Naive thymus-derived CD4-positive, alpha-beta T cell (primary cell): ENCODE results near the gene DNAJC4. TPM values are rescaled to one million over a fixed set of nuclear protein-coding genes. Genes with fewer than 3 reads are reported as not detected.

Source experiments
- ATAC-seq: fragments of 150-1000 bp; cut with Tn5 transposase; 2 replicates; pipeline ENCODE4 v1.10.0; 2021; ENCODE audit warnings: mild to moderate bottlenecking, moderate library complexity
- CTCF ChIA-PET: fragments of 350-600 bp; sonication (Branson Sonifier 250); formaldehyde crosslinking; loops from one replicate; lab custom pipeline; 2021; ENCODE audit warnings: antibody characterized with exemption; lab: Charles Lee
- POLR2A ChIA-PET: fragments of 350-600 bp; sonication (Branson Sonifier 250); formaldehyde crosslinking; loops from one replicate; lab custom pipeline; 2021; ENCODE audit warnings: antibody characterized with exemption, inconsistent platforms; lab: Charles Lee
- DNase-seq, 9 donors: peaks; one replicate each; pipeline versions ENCODE4 v3.0.0 to v3.0.0-alpha.2; 2020 to 2022; ENCODE audit warnings: mixed read lengths in 1 of 9
- H3K27ac ChIP-seq: one replicate; pipeline ENCODE4 v1.7.0; 2013; ENCODE audit warnings: mild to moderate bottlenecking, low read depth, low read length, moderate library complexity
- H3K27me3 ChIP-seq, 2 donors: one replicate each; pipeline ENCODE4 v1.7.0; 2013; ENCODE audit warnings: low read length in 2 of 2, mild to moderate bottlenecking in 2 of 2, moderate library complexity in 2 of 2; ENCODE audit not compliant: control insufficient read depth in 2 of 2, insufficient read depth in 2 of 2
- H3K36me3 ChIP-seq, 3 experiments: 1 replicate in 2 of 3; 2 replicates in 1 of 3; pipeline ENCODE4 v1.7.0; 2013; ENCODE audit warnings: low read length in 3 of 3, mild to moderate bottlenecking in 3 of 3, moderate library complexity in 1 of 3; ENCODE audit not compliant: insufficient read depth in 3 of 3, control insufficient read depth in 2 of 3
- H3K4me1 ChIP-seq, 2 donors: one replicate each; pipeline ENCODE4 v1.7.0; 2013; ENCODE audit warnings: low read length in 2 of 2, mild to moderate bottlenecking in 2 of 2, moderate library complexity in 1 of 2; ENCODE audit not compliant: control insufficient read depth in 2 of 2, insufficient read depth in 2 of 2
- H3K4me3 ChIP-seq: 2 replicates; pipeline ENCODE4 v1.7.0; 2013; ENCODE audit warnings: mild to moderate bottlenecking, low read length
- H3K9me3 ChIP-seq, 3 experiments: 1 replicate in 2 of 3; 2 replicates in 1 of 3; pipeline ENCODE4 v1.7.0; 2013; ENCODE audit warnings: low read length in 3 of 3; ENCODE audit not compliant: control insufficient read depth in 2 of 3
- H3K27ac Mint-ChIP-seq, 9 donors: one replicate each; pipeline ENCODE4 v1.8.0; 2020 to 2022; ENCODE audit warnings: mixed read lengths in 9 of 9, mild to moderate bottlenecking in 8 of 9, moderate library complexity in 5 of 9, inconsistent platforms in 2 of 9
- H3K27me3 Mint-ChIP-seq, 5 donors: one replicate each; pipeline ENCODE4 v1.8.0; 2021 to 2022; ENCODE audit warnings: mixed read lengths in 5 of 5, mild to moderate bottlenecking in 1 of 5
- H3K36me3 Mint-ChIP-seq, 5 donors: one replicate each; pipeline ENCODE4 v1.8.0; 2020 to 2022; ENCODE audit warnings: mixed read lengths in 5 of 5, mild to moderate bottlenecking in 3 of 5, inconsistent platforms in 1 of 5
- H3K4me1 Mint-ChIP-seq, 7 donors: one replicate each; pipeline ENCODE4 v1.8.0; 2020 to 2022; ENCODE audit warnings: mixed read lengths in 7 of 7, mild to moderate bottlenecking in 3 of 7, inconsistent platforms in 1 of 7
- H3K4me3 Mint-ChIP-seq, 10 donors: one replicate each; pipeline ENCODE4 v1.8.0; 2020 to 2022; ENCODE audit warnings: mild to moderate bottlenecking in 10 of 10, mixed read lengths in 10 of 10, moderate library complexity in 6 of 10, inconsistent platforms in 2 of 10
- H3K9me3 Mint-ChIP-seq, 11 donors: one replicate each; pipeline ENCODE4 v1.8.0; 2020 to 2022; ENCODE audit warnings: mixed read lengths in 11 of 11, mild to moderate bottlenecking in 4 of 11, inconsistent platforms in 1 of 11, moderate library complexity in 1 of 11
- intact Hi-C, 2 donors: fragments of 100-400 bp; cut with micrococcal nuclease; formaldehyde crosslinking; loops; one replicate each; pipeline ENCODE4 v1.15.1; 2023
- polyA plus RNA-seq, 2 donors: library from polyadenylated mRNA; unstranded; fragments of 300-500 nt; fragmentation: Illumina TruSeq; gene quantifications; one replicate each; pipeline ENCODE4 v1.2.3, GENCODE V29; 2021
- total RNA-seq, 6 experiments: library from RNA in 5 of 6; stranded (reverse) in 5 of 6; gene quantifications; 1 replicate in 5 of 6; 2 replicates in 1 of 6; pipeline ENCODE4 v1.2.3 and lab custom pipeline; 2021 to 2026

Gene DNAJC4
- total and polyA plus RNA-seq, 7 experiments from 2014 or later: 24.3 to 61.7 (median 39.9) TPM

DNA sequence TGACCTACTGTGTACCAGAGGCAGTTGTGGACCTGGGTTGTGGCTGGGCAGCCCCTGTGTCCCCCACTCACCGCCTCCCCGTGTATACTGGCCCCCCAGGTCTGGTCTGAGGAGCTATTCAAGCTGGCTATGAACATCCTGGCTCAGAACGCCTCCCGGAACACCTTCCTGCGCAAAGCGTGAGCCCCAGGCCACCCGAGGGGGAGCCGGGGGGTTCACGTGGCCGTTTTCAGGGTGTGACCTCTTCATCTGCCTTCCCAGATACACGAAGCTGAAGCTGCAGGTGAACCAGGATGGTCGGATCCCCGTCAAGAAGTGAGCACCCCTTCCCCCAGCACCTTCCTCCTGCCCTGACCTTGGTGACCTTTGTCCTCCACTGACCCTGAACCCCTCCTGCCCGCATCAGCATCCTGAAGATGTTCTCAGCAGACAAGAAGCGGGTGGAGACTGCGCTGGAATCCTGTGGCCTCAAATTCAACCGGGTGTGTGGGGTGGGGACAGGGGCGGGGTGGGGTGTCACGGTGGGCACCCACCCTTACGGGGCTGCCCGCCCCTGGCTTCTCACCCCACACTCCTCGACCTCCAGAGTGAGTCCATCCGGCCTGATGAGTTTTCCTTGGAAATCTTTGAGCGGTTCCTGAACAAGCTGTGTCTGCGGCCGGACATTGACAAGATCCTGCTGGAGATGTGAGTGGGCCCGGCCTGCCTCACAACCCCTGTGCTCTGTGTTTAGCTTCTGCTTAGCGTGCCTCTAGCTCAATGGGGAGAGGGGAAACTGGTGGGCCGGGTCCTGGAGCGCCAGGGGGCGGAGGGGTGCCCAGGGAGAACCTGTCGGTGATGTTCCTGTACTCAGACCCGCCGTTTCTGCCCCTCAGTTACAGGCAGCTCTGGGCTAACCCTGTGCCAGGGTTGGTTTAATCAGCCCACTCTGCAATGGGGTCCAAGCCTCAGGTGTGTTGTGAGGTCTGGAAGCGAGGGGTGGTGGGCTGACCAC is 25.1 kb downstream of the DNAJC4 start:
- Histone ChIP-seq H3K4me1 (peaks cover 9 to 12% of the 10 kb centered on the region in 2 donors), H3K36me3 (peaks cover 0 to 8% (median 0%) of the 10 kb centered on the region in 3 experiments), H3K9me3 (no peaks in the 10 kb centered on the region), H3K4me3 (no peak overlapping the region), H3K27ac (no peak overlapping the region), H3K27me3 (no peaks in the 10 kb centered on the region)
- intact Hi-C loops: no loop called here
- peaks cover 0 to 2% (median 0%) of the 10 kb centered on the region in 11 donors for H3K9me3 Mint-ChIP-seq
- CTCF ChIA-PET: interaction anchor here (0.8 to 0.9 kb wide), 2 partner anchors 49 to 51 kb away, joined by 3 read pairs; partner anchors contain the start of gene FERMT3
- H3K36me3 Mint-ChIP-seq: peaks cover 0 to 7% (median 0%) of the 10 kb centered on the region in 5 donors
- POLR2A ChIA-PET: interaction anchor here (1.2 to 1.4 kb wide), 2 partner anchors 13 to 14 kb away, joined by 4 to 5 read pairs; partner anchors contain the start of gene FKBP2
- DNase-seq: no peak
- no peak for ATAC-seq
- no peak overlapping the region for H3K27ac Mint-ChIP-seq
- no peak overlapping the region for H3K4me3 Mint-ChIP-seq
- peaks cover 0 to 28% (median 7%) of the 10 kb centered on the region in 7 donors for H3K4me1 Mint-ChIP-seq
- peaks cover 0 to 3% (median 0%) of the 10 kb centered on the region in 5 donors for H3K27me3 Mint-ChIP-seq

DNA sequence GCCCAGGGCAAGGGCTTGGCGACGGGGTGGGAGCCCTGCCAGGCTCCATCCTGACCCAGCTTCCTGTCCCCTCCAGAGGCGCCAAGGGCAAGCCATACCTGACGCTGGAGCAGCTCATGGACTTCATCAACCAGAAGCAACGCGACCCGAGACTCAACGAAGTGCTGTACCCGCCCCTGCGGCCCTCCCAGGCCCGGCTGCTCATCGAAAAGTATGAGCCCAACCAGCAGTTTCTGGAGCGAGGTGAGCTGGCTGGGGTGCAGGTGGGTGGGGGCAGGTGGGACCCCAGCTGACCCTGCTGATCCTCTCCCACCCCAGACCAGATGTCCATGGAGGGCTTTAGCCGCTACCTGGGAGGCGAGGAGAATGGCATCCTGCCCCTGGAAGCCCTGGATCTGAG is 26.0 kb downstream of the DNAJC4 start:
- peaks cover 0 to 8% (median 0%) of the 10 kb centered on the region in 3 experiments for H3K36me3 ChIP-seq
- peaks cover 7 to 9% of the 10 kb centered on the region in 2 donors for H3K4me1 ChIP-seq
- DNase-seq: no peak
- Mint-ChIP-seq H3K4me1 (peaks cover 0 to 25% (median 7%) of the 10 kb centered on the region in 7 donors), H3K9me3 (peaks cover 0 to 2% (median 0%) of the 10 kb centered on the region in 11 donors), H3K27ac (no peak overlapping the region), H3K4me3 (no peak overlapping the region), H3K36me3 (peaks cover 0 to 7% (median 0%) of the 10 kb centered on the region in 5 donors), H3K27me3 (no peaks in the 10 kb centered on the region)
- ChIA-PET POLR2A (interaction anchor here (1.2 kb wide), 1 partner anchor 13 kb away, joined by 4 read pairs; no protein-coding TSS in a partner anchor), CTCF (no interaction called here)
- H3K9me3 ChIP-seq: no peaks in the 10 kb centered on the region
- ATAC-seq: no peak
- no peaks in the 10 kb centered on the region for H3K27me3 ChIP-seq
- intact Hi-C loops: no loop called here
- no peak overlapping the region for H3K27ac ChIP-seq
- no peak overlapping the region for H3K4me3 ChIP-seq

DNA sequence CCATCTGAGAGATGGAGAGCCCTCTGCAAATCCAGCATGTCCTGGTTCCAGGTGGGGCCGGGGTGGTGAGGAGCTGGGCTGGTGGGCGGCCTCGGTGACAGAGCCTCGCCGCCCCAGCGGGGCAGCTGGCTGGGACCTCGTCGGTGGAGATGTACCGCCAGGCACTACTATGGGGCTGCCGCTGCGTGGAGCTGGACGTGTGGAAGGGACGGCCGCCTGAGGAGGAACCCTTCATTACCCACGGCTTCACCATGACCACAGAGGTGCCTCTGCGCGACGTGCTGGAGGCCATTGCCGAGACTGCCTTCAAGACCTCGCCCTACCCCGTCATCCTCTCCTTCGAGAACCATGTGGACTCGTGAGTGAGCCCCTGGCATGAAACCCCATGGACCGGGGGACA is 28.0 kb downstream of the DNAJC4 start:
- ATAC-seq (no peak), DNase-seq (no peak)
- Histone ChIP-seq H3K27me3 (no peaks in the 10 kb centered on the region), H3K4me3 (no peak overlapping the region), H3K4me1 (no peaks in the 10 kb centered on the region), H3K36me3 (peaks cover 0 to 11% (median 0%) of the 10 kb centered on the region in 3 experiments), H3K9me3 (no peaks in the 10 kb centered on the region), H3K27ac (no peak overlapping the region)
- CTCF ChIA-PET: no interaction called here
- Mint-ChIP-seq H3K9me3 (no peaks in the 10 kb centered on the region), H3K27ac (no peak overlapping the region), H3K36me3 (peaks cover 0 to 7% (median 2%) of the 10 kb centered on the region in 5 donors), H3K4me1 (peaks cover 0 to 11% (median 0%) of the 10 kb centered on the region in 7 donors), H3K4me3 (no peak overlapping the region), H3K27me3 (no peaks in the 10 kb centered on the region)
- intact Hi-C loops: no loop called here
- POLR2A ChIA-PET: interaction anchor here (0.6 to 2.2 kb wide), 4 partner anchors 9 to 1768 kb away, joined by 3 to 8 read pairs (median 4); partner anchors contain the start of genes CATSPER1 and SF1

DNA sequence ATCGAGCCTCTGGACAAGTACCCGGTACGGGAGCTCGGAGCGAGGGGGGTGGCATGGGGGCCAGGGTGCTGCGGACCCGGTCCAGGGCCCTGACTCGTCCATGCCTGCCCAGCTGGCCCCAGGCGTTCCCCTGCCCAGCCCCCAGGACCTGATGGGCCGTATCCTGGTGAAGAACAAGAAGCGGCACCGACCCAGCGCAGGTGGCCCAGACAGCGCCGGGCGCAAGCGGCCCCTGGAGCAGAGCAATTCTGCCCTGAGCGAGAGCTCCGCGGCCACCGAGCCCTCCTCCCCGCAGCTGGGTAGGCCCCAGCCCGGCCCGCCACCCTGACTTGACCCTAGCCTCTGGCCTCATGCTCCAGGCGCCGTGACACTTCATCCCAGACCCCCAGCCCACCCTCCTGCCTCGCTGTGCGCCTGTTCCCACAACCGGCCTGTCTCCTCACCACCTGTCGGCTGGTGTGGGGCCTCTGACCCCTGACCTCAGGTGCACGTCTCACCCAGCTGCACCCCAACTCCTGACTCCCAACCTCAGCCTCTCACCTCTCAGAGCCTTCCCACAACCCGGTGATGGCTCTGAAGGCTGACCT is 28.7 kb downstream of the DNAJC4 start:
- Mint-ChIP-seq H3K4me3 (no peak overlapping the region), H3K36me3 (peaks cover 0 to 7% (median 2%) of the 10 kb centered on the region in 5 donors), H3K27ac (no peak overlapping the region), H3K9me3 (no peaks in the 10 kb centered on the region), H3K27me3 (no peaks in the 10 kb centered on the region), H3K4me1 (peaks cover 0 to 9% (median 0%) of the 10 kb centered on the region in 7 donors)
- ChIA-PET CTCF (interaction anchor here (0.7 kb wide), 1 partner anchor 55 kb away, joined by 4 read pairs; no protein-coding TSS in a partner anchor), POLR2A (interaction anchor here (2.2 kb wide), 1 partner anchor 10 kb away, joined by 8 read pairs; no protein-coding TSS in a partner anchor)
- no peaks in the 10 kb centered on the region for H3K4me1 ChIP-seq
- no peak for DNase-seq
- no peaks in the 10 kb centered on the region for H3K9me3 ChIP-seq
- no peaks in the 10 kb centered on the region for H3K27me3 ChIP-seq
- no peak for ATAC-seq
- no peak overlapping the region for H3K4me3 ChIP-seq
- no peak overlapping the region for H3K27ac ChIP-seq
- intact Hi-C loops: no loop called here
- H3K36me3 ChIP-seq: peaks cover 0 to 11% (median 0%) of the 10 kb centered on the region in 3 experiments

DNA sequence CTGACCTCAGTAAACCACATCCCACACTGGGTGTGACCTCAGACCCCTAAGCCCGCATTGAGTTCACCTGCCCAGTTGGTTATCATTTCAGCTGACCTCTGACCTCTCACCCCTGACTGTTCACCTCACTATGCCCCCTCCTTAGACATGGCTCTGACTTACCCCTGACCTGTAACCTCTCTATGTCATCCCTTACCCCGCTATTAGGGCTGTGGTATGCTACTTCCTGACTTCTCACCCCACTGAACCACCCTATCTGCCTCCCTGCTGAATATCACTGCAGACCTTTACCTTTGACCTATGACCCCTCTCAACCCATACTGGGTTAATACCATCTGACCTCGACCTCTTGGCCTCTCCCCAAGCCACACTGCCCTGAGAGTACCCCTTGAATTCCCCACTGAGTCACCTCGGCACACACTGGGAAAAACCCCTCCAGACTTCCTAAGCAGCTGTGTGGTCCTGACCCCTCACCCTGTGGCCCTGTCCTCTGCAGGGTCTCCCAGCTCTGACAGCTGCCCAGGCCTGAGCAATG is 29.3 kb downstream of the DNAJC4 start:
- ChIA-PET POLR2A (interaction anchor here (0.6 kb wide), 1 partner anchor 448 kb away, joined by 4 read pairs; no protein-coding TSS in a partner anchor), CTCF (no interaction called here)
- Mint-ChIP-seq H3K36me3 (peaks cover 0 to 7% (median 2%) of the 10 kb centered on the region in 5 donors), H3K4me1 (peaks cover 0 to 9% (median 0%) of the 10 kb centered on the region in 7 donors), H3K4me3 (no peak overlapping the region), H3K9me3 (no peaks in the 10 kb centered on the region), H3K27ac (no peak overlapping the region), H3K27me3 (no peaks in the 10 kb centered on the region)
- H3K9me3 ChIP-seq: no peaks in the 10 kb centered on the region
- H3K27ac ChIP-seq: no peak overlapping the region
- H3K27me3 ChIP-seq: no peaks in the 10 kb centered on the region
- intact Hi-C loops: no loop called here
- peaks cover 0 to 11% (median 0%) of the 10 kb centered on the region in 3 experiments for H3K36me3 ChIP-seq
- H3K4me3 ChIP-seq: no peak overlapping the region
- no peaks in the 10 kb centered on the region for H3K4me1 ChIP-seq
- DNase-seq: no peak
- ATAC-seq: no peak

DNA sequence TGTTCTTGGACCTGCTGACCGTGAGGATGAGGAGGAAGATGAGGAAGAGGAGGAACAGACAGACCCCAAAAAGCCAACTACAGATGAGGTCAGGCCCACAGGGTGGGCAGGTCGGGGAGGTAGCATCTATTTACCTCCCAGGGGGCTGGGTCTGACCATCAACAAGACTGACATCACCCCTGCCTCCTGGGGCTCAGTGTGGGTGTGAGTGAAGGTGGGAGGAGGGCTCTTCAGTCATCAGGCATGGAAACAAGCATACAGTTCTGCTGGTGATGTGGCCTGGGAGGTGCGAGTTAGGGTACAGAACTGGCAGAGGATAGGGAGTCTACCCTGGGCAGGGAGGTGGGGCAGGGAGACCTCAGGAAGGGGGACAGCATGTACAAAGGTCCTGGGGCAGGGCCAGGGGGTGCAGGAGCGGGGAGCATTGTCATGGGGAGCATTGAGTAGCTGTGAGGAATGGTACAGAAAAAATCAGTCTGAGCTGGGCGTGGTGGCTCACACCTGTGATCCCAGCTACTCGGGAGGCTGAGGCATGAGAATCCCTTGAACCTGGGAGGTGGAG is 29.9 kb downstream of the DNAJC4 start:
- DNase-seq: no peak
- Histone ChIP-seq H3K4me1 (no peaks in the 10 kb centered on the region), H3K36me3 (peaks cover 0 to 11% (median 0%) of the 10 kb centered on the region in 3 experiments), H3K9me3 (no peaks in the 10 kb centered on the region), H3K27me3 (no peaks in the 10 kb centered on the region), H3K4me3 (no peak overlapping the region), H3K27ac (no peak overlapping the region)
- Mint-ChIP-seq H3K27ac (peak overlapping the region in 2 of 9 donors; percentile 5 to 56), H3K4me1 (peaks cover 0 to 9% (median 0%) of the 10 kb centered on the region in 7 donors), H3K4me3 (no peak overlapping the region), H3K27me3 (no peaks in the 10 kb centered on the region), H3K36me3 (peaks cover 0 to 7% (median 2%) of the 10 kb centered on the region in 5 donors), H3K9me3 (no peaks in the 10 kb centered on the region)
- POLR2A ChIA-PET: interaction anchor here (0.6 kb wide), 1 partner anchor 447 kb away, joined by 4 read pairs; no protein-coding TSS in a partner anchor
- ATAC-seq: no peak
- CTCF ChIA-PET: no interaction called here
- intact Hi-C loops: no loop called here
